Daoy (cell line): ENCODE results near the gene EOGT. TPM values are rescaled to one million over a fixed set of nuclear protein-coding genes. Genes with fewer than 3 reads are reported as not detected.

Experiments
- DNase-seq: peaks from one replicate; pipeline ENCODE4 v3.0.0-alpha.2; 2015; ENCODE audit warnings: low read depth
- total RNA-seq: library from RNA; depleted of rRNA; stranded (reverse); fragments of >200 nt; shearing (Covaris generic); gene quantifications from 2 replicates; pipeline ENCODE4 v1.2.3, GENCODE V29; 2014

The EOGT gene
- total RNA-seq, 1 experiment from 2014 or later: 14.9 TPM

DNA sequence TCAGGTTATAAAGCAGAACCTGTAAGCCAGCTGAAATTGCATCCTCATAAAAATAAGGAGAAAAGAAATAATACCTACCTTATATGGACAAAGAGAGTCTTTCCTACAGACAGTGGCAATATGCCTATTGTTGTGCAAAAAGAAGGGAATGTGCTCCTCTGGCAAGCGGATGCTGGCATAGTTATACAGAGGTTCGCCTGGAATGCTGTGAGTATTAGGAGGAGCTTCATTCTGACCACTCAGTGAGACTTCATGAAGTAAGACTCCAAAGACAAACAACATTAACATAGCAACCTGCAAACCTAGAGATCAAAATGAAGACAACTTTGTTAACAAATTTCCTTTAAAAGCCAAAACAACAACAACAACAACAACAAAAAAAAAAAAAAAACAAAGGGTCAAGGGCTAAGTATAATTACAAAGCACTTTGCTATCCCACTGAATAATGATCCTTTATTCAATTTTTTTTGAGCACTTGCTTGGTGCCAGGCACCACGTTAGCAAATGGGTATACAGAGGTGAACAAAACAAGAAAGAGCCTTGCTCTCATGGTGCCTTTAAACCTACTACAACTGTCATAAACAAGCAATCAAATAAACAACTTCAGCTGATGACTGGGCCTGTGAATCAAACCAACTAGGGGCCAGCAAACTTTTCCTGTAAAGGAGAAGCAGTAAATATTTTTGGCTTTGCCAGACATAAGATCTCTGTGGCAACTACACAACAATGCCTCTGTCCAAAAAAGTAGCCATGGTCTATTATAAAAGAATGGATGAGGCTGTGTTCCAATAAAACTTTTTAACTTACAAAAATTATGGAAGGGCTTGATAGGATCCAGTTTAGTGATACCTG is 3.7 kb downstream of the EOGT start:
- DNase-seq: no peak

GRCh38 chr3:69008980-69009379 is 4.5 kb downstream of the EOGT start:
- DNase-seq: no peak

- DNase-seq: no peak
Measured at GRCh38 chr3:69005791-69006482, 7.5 kb downstream of the EOGT start.

DNA sequence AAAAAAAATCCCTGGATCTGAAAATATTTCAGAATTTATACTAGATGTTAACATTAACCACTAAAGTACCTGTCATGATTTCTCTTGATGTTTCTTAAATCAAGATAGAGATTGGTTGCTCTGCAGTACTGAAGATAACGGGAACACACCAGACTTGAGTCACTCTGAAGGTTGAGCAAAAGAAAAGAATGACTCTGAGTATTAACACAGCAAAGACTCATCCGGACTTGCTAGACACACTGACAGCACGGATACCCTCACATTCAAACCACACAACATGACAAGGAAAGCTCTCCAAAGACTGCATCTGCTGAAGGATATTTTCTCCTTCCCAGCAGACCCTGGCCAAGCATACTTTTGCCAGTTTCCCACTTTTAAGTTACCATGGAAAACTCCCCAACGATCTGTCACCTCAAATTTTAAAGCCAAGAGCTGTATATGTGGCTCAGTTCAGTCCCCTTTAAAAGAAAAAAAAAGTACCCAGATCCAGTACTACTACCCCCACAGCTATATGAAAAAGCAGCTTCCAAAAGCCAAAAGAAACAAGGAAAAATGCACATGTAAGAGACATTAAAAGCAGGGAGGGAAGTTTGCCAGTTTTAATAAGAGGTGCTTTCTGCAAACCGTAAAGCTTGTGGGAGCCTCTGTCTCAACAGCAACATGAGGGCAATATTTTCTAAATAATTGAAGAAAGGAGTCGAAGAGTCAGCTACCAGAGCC is 8.3 kb downstream of the EOGT start:
- no peak for DNase-seq

DNA sequence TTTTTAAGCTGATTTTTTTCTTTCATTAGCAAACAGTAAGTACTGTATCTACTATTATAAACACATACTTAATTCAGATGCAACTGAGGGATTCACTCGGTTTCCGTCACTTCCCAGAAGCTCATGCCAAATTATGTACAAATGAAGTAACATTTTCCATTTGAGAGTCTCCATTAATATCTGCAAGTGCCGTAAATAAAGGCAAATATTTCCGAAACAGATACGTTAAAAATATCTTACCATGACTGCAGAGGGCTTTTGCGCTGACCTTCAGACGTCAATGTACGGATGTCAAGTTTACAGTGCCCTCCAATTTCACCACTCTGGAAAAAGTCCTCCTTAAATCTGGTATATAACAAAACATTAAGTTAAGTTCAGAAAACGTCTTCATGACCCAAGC is 9.3 kb downstream of the EOGT start:
- no peak for DNase-seq

- DNase-seq: no peak
Measured at GRCh38 chr3:68999605-69000004, 13.9 kb downstream of the EOGT start.

DNA sequence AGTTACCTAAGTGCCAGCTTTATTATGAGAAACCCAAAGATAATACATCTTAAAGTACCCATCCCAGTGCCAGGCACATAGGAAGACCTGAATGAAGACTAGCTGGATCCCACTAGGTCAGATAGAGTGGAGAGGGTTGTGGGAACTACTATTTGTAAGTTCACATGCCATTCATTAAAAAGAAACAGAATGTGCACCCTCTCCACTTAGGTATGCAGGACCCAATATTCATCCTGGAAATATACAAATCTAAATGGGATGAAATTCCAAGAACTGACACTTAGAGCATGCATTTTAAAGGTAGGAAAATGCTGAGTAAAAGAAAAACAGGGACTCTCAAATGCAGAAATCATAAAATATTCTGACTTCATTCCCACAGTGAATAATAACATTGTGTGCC is 14.3 kb downstream of the EOGT start:
- no peak for DNase-seq

- DNase-seq: no peak
Measured at GRCh38 chr3:68997887-68998286, 15.6 kb downstream of the EOGT start.

DNA sequence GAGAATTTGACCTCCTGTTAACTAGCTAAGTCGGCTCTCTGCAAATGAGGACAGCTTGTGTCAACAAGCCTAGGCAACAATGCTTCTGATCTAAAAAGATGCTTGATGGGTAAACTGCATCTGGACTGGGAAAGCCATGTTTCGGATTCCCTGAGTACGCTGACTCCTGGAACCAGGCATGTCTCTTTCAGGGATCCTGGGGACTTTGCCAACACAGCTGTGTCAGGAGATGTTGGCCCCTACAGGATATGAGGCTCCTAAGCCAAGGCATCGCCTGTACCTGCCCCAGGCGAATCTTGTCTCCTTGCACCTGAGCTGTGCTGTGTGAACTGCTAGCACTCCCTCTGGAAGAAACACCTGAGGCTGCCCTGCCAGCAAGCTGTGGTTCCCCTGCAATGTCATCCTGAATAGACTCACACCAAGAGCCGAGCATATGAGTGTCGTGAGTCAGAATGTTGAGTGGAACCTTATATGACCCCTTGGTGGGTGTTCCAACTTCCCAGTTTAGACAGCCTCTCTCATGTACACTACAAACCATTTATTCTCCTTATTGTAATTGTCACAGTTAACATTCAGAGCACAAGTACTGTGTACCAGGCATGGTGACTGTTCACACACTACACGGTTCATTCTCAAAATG is 17.0 kb downstream of the EOGT start:
- DNase-seq: no peak

DNA sequence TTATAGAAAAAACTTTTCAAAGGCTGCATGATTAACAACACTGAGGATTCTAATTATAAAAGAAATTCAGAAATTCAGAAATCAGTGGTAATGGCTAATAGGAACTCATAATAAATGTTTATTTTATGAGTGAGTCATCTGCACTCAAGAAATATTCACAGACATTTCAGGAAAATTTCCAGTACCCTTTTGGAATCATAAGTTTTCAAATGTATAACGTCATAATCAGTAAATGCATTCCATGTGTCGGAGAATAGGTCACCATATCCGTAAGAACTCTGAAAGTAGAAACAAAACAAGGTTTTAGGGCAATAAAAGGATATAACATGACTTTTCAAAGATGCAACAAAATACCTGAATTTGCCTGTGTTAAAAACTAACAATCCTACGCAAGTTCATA is 24.7 kb downstream of the EOGT start:
- DNase-seq: no peak

- no peak for DNase-seq
Measured at GRCh38 chr3:68987322-68987721, 26.2 kb downstream of the EOGT start.

- DNase-seq: no peak
Measured at GRCh38 chr3:68986496-68987208, 26.8 kb downstream of the EOGT start.

- DNase-seq: no peak
Measured at GRCh38 chr3:68985146-68985790, 28.2 kb downstream of the EOGT start.

GRCh38 chr3:68984011-68984530 is 29.4 kb downstream of the EOGT start:
- no peak for DNase-seq

- no peak for DNase-seq
Measured at GRCh38 chr3:68977486-68978167, 35.9 kb downstream of the EOGT start.

GRCh38 chr3:68974711-68975110 is 38.8 kb downstream of the EOGT start:
- no peak for DNase-seq

DNA sequence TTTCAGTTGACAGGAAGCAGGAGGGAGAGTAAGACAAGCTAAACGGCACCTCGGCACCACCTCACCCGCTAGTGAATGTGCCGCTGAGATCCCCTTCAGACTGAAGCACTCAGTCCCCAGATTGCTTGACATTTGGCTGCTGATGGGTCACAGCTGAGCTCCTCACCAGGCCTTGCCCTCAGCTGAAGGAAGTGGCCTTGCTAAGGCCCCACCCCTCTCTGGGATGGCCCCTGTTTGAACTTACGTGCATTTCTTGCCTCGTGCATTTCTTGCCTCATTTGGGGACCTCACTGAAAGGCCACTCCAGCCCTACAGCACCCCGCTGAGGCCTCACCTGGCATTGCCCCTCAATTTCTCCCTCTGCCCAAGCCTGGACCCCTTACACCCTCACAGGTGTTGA is 39.8 kb downstream of the EOGT start:
- DNase-seq: no peak

- peak; percentile 69 for DNase-seq
Measured at GRCh38 chr3:68972358-68972979, 41.0 kb downstream of the EOGT start.

- no peak for DNase-seq
Measured at GRCh38 chr3:68964694-68965093, 48.8 kb downstream of the EOGT start.

GRCh38 chr3:68963891-68964290 is 49.6 kb downstream of the EOGT start:
- no peak for DNase-seq
